Measurements from ENCODE around the gene SIGLEC12.
"Not testable (repeated sequence)": the region's sequence is repeated elsewhere in the genome, so short reads cannot be mapped to it uniquely, and the experiment has no call there.

The SIGLEC12 gene

GRCh38 chr19:51479531-51480331, 21.9 kb downstream of the SIGLEC12 start:
- DNase-seq = no peak

GRCh38 chr19:51478381-51479234, 23.0 kb downstream of the SIGLEC12 start, which contains the start of gene CEACAM18:
CEACAM18 (plus strand) TSS chr19:51478539.
- no peak for DNase-seq

DNA sequence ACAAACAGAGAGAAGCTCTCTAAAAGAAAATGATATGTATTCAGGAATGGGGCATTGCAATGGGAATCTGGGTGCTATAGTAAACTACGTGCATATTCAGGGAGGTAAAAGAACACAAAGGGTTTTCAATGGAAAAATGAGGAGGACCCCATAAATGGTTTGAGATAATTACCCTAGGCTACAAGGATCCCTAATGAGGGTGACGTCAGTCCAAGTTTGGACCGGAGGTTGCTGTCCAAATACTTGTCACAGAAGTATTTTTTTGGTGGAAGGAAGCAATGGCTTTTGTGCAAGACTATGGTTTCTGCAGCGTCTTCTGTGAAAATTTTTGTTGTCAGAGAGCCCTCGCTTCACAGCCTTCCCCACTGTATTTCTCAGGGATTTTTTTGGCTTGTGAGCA, 24.3 kb downstream of the SIGLEC12 start:
- DNase-seq = no peak

DNA sequence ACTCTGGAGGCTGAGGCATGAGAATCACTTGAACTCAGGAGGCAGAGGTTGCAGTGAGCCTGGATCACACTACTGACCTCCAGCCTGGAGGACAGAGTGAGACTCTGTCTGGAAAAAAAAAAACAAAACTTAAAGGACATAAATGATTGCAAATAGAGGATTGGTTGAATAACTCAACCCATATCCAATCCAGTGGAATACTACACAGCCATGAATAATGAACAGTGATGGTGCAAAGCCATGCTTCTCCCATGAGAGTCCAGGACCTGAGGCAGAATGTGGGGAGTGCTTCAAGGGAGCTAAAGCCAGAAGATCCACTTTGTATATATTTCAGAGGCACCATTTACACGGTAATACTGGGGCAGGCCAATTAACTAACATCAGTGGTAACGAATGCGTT, 25.4 kb downstream of the SIGLEC12 start:
- no peak for DNase-seq

DNA sequence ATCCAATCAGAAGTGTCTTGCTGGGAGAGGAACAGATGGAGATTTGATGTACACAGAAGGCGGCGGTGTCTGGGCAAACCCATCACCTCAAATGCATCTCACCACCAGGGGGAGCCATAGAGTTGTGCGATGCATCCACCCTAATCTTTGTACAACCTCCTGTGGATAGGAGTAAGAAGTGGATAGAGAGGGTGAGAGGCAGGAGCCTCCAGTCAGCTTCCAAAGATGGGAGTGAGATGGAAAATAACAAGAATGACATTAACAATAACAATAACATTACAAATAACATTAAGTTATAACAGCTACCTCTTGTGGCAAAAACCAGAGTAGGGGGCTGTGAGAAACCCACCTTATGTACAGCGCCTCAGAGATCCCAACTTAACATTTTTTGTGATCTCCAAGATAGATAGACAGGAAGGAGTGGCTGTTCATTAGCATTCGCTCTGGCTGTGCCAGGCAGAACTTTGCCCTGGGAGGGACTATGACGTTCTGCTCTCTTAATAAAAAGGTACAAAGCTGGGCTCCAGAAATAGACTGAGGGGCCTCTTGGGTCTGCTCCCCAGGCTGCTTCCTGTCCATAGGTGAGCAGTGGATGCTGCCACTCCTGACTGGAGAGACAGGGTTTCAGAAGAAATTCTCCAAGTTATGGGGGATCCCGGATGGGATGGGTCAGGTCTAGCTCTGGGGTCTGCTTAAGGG, 28.4 kb downstream of the SIGLEC12 start:
- no peak for DNase-seq

- no peak for DNase-seq
Measured at GRCh38 chr19:51472607-51473006, 29.0 kb downstream of the SIGLEC12 start.

- no peak for DNase-seq
Measured at GRCh38 chr19:51471527-51471926, 30.1 kb downstream of the SIGLEC12 start.

DNA sequence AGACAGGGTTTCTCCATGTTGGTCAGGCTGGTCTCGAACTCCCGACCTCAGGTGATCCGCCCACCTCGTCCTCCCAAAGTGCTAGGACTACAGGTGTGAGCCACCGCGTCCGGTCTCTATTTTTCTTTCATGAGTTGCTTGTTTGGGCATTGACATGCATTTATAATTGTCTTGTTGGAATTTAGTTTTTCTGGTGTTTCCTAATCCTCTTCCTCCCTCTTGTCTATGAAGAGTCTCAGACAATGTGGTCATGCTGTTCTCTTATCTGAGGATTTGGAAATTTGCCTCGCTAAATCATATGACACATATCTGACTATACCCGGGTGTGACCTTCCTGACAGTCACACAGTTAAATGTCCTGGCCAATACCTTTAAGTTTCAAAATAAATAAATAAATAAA, 30.6 kb downstream of the SIGLEC12 start:
- no peak for DNase-seq

- DNase-seq = no peak
Measured at GRCh38 chr19:51469629-51470028, 32.0 kb downstream of the SIGLEC12 start.

- no peak for DNase-seq
Measured at GRCh38 chr19:51469162-51469561, 32.4 kb downstream of the SIGLEC12 start.

DNA sequence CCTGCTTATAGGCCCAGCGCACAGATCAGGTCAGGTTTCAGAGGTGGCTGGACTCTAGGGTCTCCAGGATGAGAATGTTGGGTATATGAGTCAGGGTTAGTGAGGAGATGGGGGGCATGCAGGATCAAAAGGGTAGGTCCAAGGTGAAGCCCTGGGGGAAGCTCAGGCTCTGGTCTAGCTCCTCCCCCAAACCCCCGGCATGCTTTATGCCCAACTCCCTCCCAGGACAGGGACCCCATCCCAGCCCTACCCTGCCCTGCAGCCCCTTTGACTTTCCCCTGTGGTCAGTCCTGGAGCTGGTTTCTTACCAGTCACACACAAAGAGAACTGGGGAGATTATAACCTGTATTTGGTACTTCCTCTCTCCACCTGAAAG, 33.1 kb downstream of the SIGLEC12 start:
- DNase-seq = no peak

DNA sequence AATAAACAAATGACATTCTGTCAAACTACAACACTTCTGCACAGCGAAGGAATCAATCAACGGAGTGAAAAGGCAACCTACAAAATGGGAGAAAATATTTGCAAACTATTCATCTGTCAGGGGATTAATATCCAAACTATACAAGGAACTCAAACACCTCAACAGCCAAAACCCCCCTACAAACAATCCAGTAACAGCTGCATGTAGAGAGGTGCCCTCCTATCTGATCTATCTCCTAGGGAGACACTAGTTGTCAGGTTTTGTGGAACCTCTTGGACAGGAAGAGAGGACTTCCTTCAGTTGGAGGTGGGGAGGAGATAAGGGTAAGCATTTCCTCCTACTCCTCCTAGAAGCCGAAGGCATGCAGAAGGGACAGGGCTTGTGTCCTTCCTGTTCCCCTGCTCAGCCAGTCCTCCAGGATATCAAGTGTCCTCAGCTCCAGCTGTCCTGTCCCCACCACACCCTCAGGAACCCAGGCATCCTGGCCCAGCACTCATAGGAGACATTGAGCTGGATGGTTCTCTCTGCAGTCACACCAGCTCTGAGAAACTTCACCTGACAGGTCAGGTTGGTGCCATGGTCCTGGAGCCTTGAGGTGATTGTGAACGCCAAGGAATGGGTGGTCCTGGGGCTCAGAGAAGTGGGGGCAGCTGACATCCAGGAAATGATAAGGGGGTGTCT, 33.6 kb downstream of the SIGLEC12 start:
- no peak for DNase-seq

DNA sequence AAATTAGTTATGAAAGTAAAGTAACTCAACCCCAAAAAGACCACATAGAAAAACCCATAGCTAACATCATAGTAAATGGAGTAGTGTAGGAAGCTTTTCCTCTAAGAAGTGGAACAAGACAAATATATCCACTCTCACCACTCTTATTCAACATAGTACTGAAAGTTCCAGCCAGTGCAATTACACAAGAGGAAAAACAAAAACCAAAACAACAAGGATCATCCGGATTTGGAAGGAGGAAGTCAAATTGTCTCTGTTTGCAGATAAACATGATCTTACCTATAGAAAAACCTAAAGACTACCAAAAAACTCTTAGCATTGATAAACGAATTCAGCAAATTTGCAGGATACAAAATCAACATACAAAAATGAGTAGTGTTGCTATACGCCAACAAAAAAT, 34.9 kb downstream of the SIGLEC12 start:
- DNase-seq = no peak

DNA sequence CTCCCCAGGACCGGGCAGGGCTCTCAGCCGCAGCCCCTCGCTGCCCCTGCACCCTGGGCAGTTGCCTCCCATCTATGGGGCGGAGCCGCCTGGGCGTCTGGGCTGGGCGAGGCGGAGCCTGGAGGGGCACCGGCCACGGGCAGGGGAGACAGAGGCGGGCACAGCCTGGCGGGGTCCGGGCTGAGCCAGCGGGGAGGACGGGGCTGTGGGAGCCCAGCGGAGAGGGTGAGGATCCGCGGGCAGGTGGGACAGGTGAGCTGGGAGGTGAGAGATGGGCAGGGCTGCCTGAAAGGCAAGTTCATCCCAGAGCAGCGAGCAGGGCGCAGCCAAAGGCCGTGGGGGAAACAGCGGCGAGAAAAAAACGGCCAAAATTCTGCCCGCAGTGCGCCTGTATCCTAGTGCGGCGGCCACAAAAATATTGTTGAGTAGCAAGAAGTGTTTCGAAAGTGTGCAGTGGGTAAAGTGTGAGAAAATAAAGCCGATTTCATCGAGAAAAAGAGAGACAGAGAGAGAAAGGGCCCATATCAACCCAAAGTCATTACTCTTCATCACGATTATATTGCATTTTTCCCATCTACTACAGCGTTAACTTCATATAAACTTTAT, 37.5 kb downstream of the SIGLEC12 start:
- not testable (repeated sequence) for DNase-seq

DNA sequence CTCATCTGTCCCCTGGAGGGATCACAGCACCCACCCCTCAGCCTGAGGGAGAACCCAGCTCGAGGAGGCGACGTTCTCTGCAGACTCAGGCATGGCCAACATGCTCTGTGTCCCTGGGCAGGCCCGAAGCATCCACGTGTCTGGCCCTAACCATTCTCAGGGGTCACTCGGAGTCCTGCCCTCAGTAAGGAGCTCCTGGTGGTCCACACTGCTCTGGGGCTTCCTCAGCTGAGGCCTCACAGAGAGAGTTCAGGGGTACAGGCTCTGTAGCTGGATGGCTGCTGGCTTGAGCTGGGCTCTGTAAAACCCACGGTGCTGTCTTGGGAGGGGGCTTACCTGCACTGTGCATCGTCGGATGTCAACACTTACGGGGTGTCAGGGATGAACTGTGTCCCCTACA, 38.9 kb downstream of the SIGLEC12 start:
- no peak for DNase-seq

DNA sequence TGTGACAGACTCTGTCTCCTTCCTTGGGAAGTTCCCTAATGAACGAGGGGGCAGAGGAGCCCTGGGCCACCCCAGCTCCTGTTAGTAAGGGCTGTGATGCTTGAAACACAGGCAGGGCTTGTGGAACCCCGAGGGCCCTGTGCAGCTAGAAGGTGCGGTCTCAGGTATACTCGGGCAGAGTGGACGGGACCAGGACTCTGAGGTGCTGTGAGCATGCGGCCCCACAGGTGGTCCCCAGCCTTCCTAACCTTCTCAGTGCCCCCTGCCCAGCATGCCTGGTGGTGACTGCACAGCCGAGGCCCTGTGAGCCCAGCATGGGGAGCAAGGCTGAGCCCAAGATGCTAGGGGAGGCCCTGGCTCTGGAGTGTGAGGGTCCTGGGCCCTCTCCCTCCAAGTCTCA, 39.3 kb downstream of the SIGLEC12 start:
- no peak for DNase-seq

DNA sequence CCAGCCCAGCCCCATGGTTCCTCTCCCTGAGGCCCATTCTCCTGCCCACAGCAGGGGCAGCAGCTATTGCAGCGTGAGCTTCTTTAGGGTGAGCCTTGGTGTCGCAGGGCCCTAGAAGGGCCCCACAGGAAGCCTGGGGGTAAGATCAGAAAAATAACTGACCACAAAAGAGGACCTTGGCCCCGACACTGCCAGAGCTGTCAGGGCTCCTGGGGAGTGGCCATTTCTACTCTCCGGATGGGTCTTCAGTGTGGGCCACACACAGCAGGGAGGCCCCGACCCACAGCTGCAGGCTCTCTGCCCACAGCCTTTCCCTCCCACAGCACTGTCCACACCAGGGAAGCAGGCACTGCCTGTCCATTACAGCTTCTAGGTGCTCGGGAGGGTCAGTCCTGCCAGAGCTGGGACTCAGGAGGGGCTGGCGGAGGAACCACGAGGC, 39.9 kb downstream of the SIGLEC12 start:
- no peak for DNase-seq

DNA sequence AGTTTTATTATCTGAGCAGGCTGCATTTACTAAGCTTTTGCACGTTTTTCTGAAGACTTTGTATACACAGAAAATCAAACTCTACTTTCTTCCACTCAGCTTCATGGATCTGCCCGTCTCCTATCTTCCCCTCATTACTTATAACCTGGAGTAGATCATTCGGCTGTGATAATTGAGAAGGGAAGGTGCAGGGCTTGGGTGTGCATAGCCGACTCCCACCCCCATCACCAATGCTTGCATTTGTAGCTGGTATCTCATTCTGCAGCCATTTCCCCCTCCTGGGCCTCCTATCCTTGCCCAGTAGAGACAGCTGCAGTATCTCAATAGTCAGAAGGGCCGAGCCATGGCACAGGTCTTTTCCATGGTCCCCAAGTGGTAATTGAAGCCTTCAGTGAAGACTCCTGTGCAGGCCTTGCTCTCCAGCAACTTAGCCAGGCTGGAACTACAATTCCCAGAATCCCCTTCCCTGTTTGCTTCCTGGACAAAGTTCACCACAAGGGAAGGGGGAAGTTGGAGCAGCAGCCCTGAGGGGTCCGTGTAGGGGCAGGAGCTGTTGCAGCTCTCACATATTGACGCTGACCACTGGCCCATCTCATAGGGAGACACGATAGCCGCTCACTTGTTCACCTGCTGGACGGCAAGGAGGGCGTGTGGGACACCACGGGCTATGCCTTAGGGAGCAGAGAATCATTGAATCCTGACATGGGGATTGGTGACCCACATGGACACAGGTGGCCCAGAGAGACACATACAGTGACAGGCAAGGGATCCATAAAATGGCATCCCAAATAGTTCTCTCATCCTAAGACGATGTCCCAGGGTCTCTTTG, 41.2 kb downstream of the SIGLEC12 start:
- DNase-seq = no peak

DNA sequence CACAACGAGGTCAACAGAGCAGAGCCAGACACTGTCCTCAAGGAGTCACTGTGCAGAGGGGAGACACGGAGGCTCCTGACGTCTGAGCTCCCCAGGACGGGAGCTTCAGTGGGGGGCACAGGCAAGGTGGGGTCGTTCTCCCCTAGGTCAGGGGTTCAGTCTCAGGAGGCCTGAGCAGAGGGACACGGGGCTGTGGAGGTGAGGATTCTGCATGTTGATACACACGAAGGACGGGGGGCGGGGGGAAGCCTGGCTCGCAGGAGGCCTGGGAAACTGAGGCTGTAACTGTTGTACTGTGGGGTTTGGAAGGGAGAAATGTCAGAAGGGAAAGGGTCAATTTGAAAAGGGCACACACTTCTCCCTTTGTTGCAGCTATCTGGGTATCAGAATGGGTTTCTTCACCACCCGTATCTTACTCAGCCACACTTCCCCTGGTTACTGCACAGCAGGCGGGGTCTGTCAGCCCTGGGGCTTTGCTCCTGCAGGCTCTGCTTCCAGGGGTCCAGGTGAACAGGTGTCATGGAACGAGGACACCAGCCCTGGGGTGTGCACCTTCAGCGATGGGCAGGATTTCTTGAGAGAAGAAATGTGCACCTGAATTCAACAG, 42.6 kb downstream of the SIGLEC12 start:
- no peak for DNase-seq

DNA sequence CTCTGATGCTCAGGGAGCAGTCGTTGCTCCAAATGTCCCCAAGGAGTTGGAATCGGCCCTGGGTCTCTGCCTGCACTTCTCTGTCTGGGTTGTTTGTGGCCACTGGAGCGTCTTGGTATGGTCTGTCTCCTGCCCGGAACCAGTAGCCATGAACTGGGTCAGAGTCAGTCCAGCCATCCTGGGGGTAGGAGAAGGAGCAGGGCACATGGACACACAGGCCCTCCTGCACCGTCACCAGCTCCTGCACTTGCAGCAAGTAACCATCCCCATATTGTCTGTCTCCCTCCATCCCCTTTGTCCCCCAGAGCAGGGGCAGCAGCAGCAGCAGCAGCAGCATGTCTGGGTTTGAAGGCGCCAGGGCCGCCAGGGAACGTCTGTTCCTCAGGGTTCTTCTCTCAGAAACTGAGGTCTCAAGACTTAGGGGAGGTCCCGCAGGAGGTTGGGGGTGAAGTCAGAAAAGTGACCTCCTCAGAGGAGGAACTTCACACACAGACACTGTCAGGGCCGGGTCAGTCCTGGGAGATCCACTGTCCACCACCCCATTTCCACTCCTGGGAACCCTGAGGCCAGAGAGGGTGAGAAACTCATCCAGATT, 43.5 kb downstream of the SIGLEC12 start, which contains the start of gene SIGLEC8:
TSS of gene SIGLEC8 (minus strand) at position 404 of the 595 bp plus-strand sequence. CDS start at position 337, 67 bp downstream.
- no peak for DNase-seq
